Fibroblast of skin of back (primary cell): Measurements from ENCODE around the gene ZNF793. TPM values are rescaled to one million over a fixed set of nuclear protein-coding genes. Genes with fewer than 3 reads are reported as not detected.

Experiments used
- DNase-seq: peaks from one replicate; pipeline ENCODE4 v3.0.0-alpha.2; 2013
- polyA plus RNA-seq, 2 experiments: library from polyadenylated mRNA; unstranded; fragments of 120-200 nt; gene quantifications; one replicate each; pipeline ENCODE4 v1.2.1, GENCODE V29; 2013; ENCODE audit not compliant: insufficient read length in 2 of 2

The ZNF793 gene
- 0.41 TPM for polyA plus RNA-seq (2013, experiment 1 of 2; ENCODE audit: insufficient read length)
- polyA plus RNA-seq (2013, experiment 2 of 2; ENCODE audit: insufficient read length): 0.49 TPM

- DNase-seq: peak; percentile 39
These were observed at the start of gene ZNF793 for GRCh38 chr19:37506387-37507166. Gene ZNF793 (plus strand): TSS chr19:37506939. CDS start chr19:37523440, 16,501 bp downstream.

GRCh38 chr19:37466277-37466797 is 40.4 kb upstream of the ZNF793 start:
- no peak for DNase-seq

- DNase-seq: peak; percentile 94
These were observed 39.7 kb upstream of the ZNF793 start, which contains the start of gene ZNF569 for GRCh38 chr19:37466798-37467607. Gene ZNF569 (minus strand): TSS chr19:37467444. CDS start chr19:37444921, 22,523 bp downstream.

- DNase-seq: no peak
These were observed 39.1 kb upstream of the ZNF793 start for GRCh38 chr19:37467608-37468090.

GRCh38 chr19:37468961-37469777 is 37.6 kb upstream of the ZNF793 start, which contains the start of gene ZNF570:
Gene ZNF570 (plus strand): TSS chr19:37469356. CDS start chr19:37470355, 999 bp downstream.
- DNase-seq: peak; percentile 89

GRCh38 chr19:37470216-37470615 is 36.5 kb upstream of the ZNF793 start:
- DNase-seq: no peak

GRCh38 chr19:37472165-37472564 is 34.6 kb upstream of the ZNF793 start:
- no peak for DNase-seq

GRCh38 chr19:37484406-37485168 is 22.2 kb upstream of the ZNF793 start:
- no peak for DNase-seq

GRCh38 chr19:37492213-37492612 is 14.5 kb upstream of the ZNF793 start:
- DNase-seq: no peak

GRCh38 chr19:37505958-37506386 is 767 bp upstream of the ZNF793 start:
- no peak for DNase-seq

- no peak for DNase-seq
These were observed 377 bp downstream of the ZNF793 start for GRCh38 chr19:37507167-37507464.

- no peak for DNase-seq
These were observed 4.4 kb downstream of the ZNF793 start for GRCh38 chr19:37511186-37511585.

GRCh38 chr19:37511821-37512220 is 5.1 kb downstream of the ZNF793 start:
- no peak for DNase-seq

GRCh38 chr19:37513397-37513796 is 6.7 kb downstream of the ZNF793 start:
- DNase-seq: no peak

- DNase-seq: peak; percentile 2
These were observed 13.2 kb downstream of the ZNF793 start for GRCh38 chr19:37519890-37520289.

GRCh38 chr19:37537391-37537947 is 30.7 kb downstream of the ZNF793 start:
- no peak for DNase-seq

- DNase-seq: peak; percentile 77
These were observed 44.6 kb downstream of the ZNF793 start for GRCh38 chr19:37551129-37551993.

GRCh38 chr19:37563518-37563917 is 56.8 kb downstream of the ZNF793 start:
- DNase-seq: no peak

GRCh38 chr19:37564624-37565369 is 58.1 kb downstream of the ZNF793 start:
- DNase-seq: no peak
